Lower lobe of right lung (tissue), 2 donors: ENCODE measurements around the gene IKZF3. TPM values are rescaled to one million over a fixed set of nuclear protein-coding genes. Genes with fewer than 3 reads are reported as not detected.

ENCODE experiments used
- ATAC-seq, 2 donors: fragments of 200-7000 bp; cut with Tn5 transposase; one replicate each; pipeline ENCODE4 v1.9.1; 2020 to 2022; ENCODE audit warnings: mild to moderate bottlenecking in 2 of 2, moderate library complexity in 2 of 2
- DNase-seq: peaks from one replicate; pipeline ENCODE4 v3.0.0-alpha.2; 2020
- H3K27ac ChIP-seq: fragments of 200-600 bp; one replicate; pipeline ENCODE4 v1.8.0; 2022
- H3K27me3 ChIP-seq: fragments of 200-600 bp; one replicate; pipeline ENCODE4 v1.8.0; 2022; ENCODE audit warnings: low read depth
- H3K36me3 ChIP-seq: fragments of 200-600 bp; one replicate; pipeline ENCODE4 v1.8.0; 2022; ENCODE audit warnings: mild to moderate bottlenecking
- H3K4me1 ChIP-seq: fragments of 200-600 bp; one replicate; pipeline ENCODE4 v1.8.0; 2022
- H3K4me3 ChIP-seq: fragments of 200-600 bp; one replicate; pipeline ENCODE4 v1.8.0; 2022; ENCODE audit warnings: mild to moderate bottlenecking
- H3K9me3 ChIP-seq: fragments of 200-600 bp; one replicate; pipeline ENCODE4 v1.8.0; 2022
- CTCF ChIP-seq: fragments of 200-600 bp; IDR thresholded peaks from one replicate; pipeline ENCODE4 v1.8.0; 2022; ENCODE audit warnings: antibody characterized with exemption, mild to moderate bottlenecking
- intact Hi-C: fragments of 100-400 bp; cut with DNase I; formaldehyde crosslinking; loops from one replicate; pipeline ENCODE4 v1.11.0; 2022
- total RNA-seq: library from RNA; stranded (reverse); fragmentation: NEBNext Ultra II Directional; extraction: Animal tissue kit (Norgen Biotek cat#: 25700); gene quantifications from one replicate; pipeline ENCODE4 v1.2.1, GENCODE V29; 2021
- donor health status: DM: no; HTN: yes; CAD: no; lungs with severe emphysema.

The IKZF3 gene
- total RNA-seq, 1 donor from 2014 or later, result 7.1 TPM

GRCh38 chr17:39872751-39873150 is 8.6 kb upstream of the IKZF3 start:
- no peak overlapping the region for H3K4me3 ChIP-seq
- intact Hi-C loops, result no loop called here
- no peak overlapping the region for H3K27ac ChIP-seq
- no peak for ATAC-seq
- TF ChIP-seq CTCF, result peak; percentile 29
- no peak for DNase-seq
- no peaks in the 10 kb centered on the region for H3K36me3 ChIP-seq
- no peaks in the 10 kb centered on the region for H3K4me1 ChIP-seq
- H3K9me3 ChIP-seq, result no peaks in the 10 kb centered on the region
- H3K27me3 ChIP-seq, result peaks cover 18% of the 10 kb centered on the region

- Histone ChIP-seq H3K4me1 (no peaks in the 10 kb centered on the region), H3K27me3 (peaks cover 27% of the 10 kb centered on the region), H3K9me3 (no peaks in the 10 kb centered on the region), H3K4me3 (no peak overlapping the region), H3K27ac (no peak overlapping the region), H3K36me3 (no peaks in the 10 kb centered on the region)
- DNase-seq, result no peak
- ATAC-seq, result no peak
- intact Hi-C loops, result no loop called here
- no peak for TF ChIP-seq CTCF
Measured at GRCh38 chr17:39871801-39872200, 7.7 kb upstream of the IKZF3 start.

- no peaks in the 10 kb centered on the region for H3K9me3 ChIP-seq
- TF ChIP-seq CTCF, result no peak
- DNase-seq, result no peak
- H3K27me3 ChIP-seq, result peaks cover 32% of the 10 kb centered on the region
- no peak overlapping the region for H3K4me3 ChIP-seq
- no peaks in the 10 kb centered on the region for H3K36me3 ChIP-seq
- no peak overlapping the region for H3K27ac ChIP-seq
- intact Hi-C loops, result no loop called here
- H3K4me1 ChIP-seq, result no peaks in the 10 kb centered on the region
- ATAC-seq, result no peak
Measured at GRCh38 chr17:39870776-39871175, 6.7 kb upstream of the IKZF3 start.

- Histone ChIP-seq H3K27me3 (peaks cover 48% of the 10 kb centered on the region), H3K9me3 (no peaks in the 10 kb centered on the region), H3K27ac (no peak overlapping the region)
Measured at GRCh38 chr17:39868554-39868942, 4.4 kb upstream of the IKZF3 start.

GRCh38 chr17:39867880-39868553 is 3.9 kb upstream of the IKZF3 start, which contains the start of gene ZPBP2:
ZPBP2 (plus strand) TSS chr17:39868202; CDS start chr17:39868355, 153 bp downstream.
- Histone ChIP-seq H3K4me1 (peaks cover 8% of the 10 kb centered on the region), H3K4me3 (peak within 1 kb of the TSS; percentile 28), H3K27me3 (peaks cover 53% of the 10 kb centered on the region), H3K36me3 (no peaks in the 10 kb centered on the region), H3K9me3 (no peaks in the 10 kb centered on the region), H3K27ac (peak within 1 kb of the TSS; percentile 12)
- no peak for DNase-seq
- no peak for TF ChIP-seq CTCF
- ATAC-seq, result no peak
- intact Hi-C loops, result no loop called here

More at GRCh38 chr17:39868554-39868942, 4.4 kb upstream of the IKZF3 start:
- no peak for TF ChIP-seq CTCF
- ATAC-seq, result no peak
- no peaks in the 10 kb centered on the region for H3K36me3 ChIP-seq
- intact Hi-C loops, result no loop called here
- H3K4me1 ChIP-seq, result peaks cover 8% of the 10 kb centered on the region
- H3K4me3 ChIP-seq, result no peak overlapping the region
- no peak for DNase-seq
